Mucosa of stomach (tissue), 1 donor: ENCODE results near the gene KRTAP5-3.

Experiments used
- H3K27me3 ChIP-seq: one replicate; pipeline ENCODE4 v1.7.0; 2013; ENCODE audit warnings: mild to moderate bottlenecking, low read length; ENCODE audit not compliant: control insufficient read depth, insufficient read depth
- H3K36me3 ChIP-seq: one replicate; pipeline ENCODE4 v1.7.0; 2013; ENCODE audit warnings: low read length; ENCODE audit not compliant: control insufficient read depth, insufficient read depth
- H3K4me1 ChIP-seq: one replicate; pipeline ENCODE4 v1.7.0; 2013; ENCODE audit warnings: mild to moderate bottlenecking, low read length; ENCODE audit not compliant: control insufficient read depth, insufficient read depth
- H3K4me3 ChIP-seq: one replicate; pipeline ENCODE4 v1.7.0; 2013; ENCODE audit warnings: low read length
- H3K9ac ChIP-seq: one replicate; pipeline ENCODE4 v1.7.0; 2013; ENCODE audit warnings: mild to moderate bottlenecking, low read length, moderate library complexity
- H3K9me3 ChIP-seq: one replicate; pipeline ENCODE4 v1.7.0; 2013; ENCODE audit warnings: mild to moderate bottlenecking, low read length, moderate library complexity; ENCODE audit not compliant: control insufficient read depth
- donor health status: Pancreatic carcinoma.

KRTAP5-3 gene, protein sequence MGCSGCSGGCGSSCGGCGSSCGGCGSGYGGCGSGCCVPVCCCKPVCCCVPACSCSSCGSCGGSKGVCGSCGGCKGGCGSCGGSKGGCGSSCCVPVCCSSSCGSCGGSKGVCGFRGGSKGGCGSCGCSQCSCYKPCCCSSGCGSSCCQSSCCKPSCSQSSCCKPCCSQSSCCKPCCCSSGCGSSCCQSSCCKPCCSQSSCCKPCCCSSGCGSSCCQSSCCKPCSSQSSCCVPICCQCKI

GRCh38 chr11:1608363-1608762, at the start of gene KRTAP5-3:
TSS of gene KRTAP5-3 (minus strand) at chr11:1608463. CDS start at chr11:1608385, 78 bp downstream.
- Histone ChIP-seq H3K36me3 (no peaks in the 10 kb centered on the region), H3K9ac (no peak within 1 kb of the TSS), H3K9me3 (no peaks in the 10 kb centered on the region), H3K4me3 (no peak within 1 kb of the TSS), H3K27me3 (peaks cover 20% of the 10 kb centered on the region), H3K4me1 (no peaks in the 10 kb centered on the region)

- peaks cover 37% of the 10 kb centered on the region for H3K27me3 ChIP-seq
- H3K9ac ChIP-seq: no peak overlapping the region
- H3K9me3 ChIP-seq: no peaks in the 10 kb centered on the region
- H3K36me3 ChIP-seq: no peaks in the 10 kb centered on the region
- peaks cover 7% of the 10 kb centered on the region for H3K4me1 ChIP-seq
- H3K4me3 ChIP-seq: no peak overlapping the region
These were observed 48.4 kb upstream of the KRTAP5-3 start for GRCh38 chr11:1656670-1657069.

DNA sequence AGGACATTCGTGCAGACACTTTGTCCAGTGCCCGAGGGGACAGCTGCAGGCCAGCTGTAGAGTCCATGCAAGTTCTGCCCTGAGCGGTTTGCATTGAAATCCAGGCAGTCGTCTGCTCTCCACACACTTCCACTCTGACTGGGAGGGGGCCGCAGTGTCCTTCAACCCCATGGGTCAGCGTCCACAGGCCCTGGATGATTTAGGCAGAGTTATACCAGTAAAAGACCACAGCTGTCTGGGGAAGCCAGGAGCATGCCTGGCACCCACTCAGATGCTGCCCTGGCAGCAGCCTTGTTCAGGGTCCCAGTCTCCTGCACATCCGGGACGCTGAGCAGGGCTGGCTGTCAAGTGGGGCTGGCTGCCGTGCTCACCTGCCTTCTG, 47.8 kb upstream of the KRTAP5-3 start:
- Histone ChIP-seq H3K4me3 (no peak overlapping the region), H3K36me3 (no peaks in the 10 kb centered on the region), H3K9me3 (no peaks in the 10 kb centered on the region), H3K9ac (no peak overlapping the region), H3K4me1 (peaks cover 7% of the 10 kb centered on the region), H3K27me3 (peaks cover 37% of the 10 kb centered on the region)

GRCh38 chr11:1655168-1656060, 47.2 kb upstream of the KRTAP5-3 start:
- H3K27me3 ChIP-seq: peaks cover 35% of the 10 kb centered on the region
- no peak overlapping the region for H3K4me3 ChIP-seq

GRCh38 chr11:1654388-1655167, 46.3 kb upstream of the KRTAP5-3 start:
- H3K4me1 ChIP-seq: no peaks in the 10 kb centered on the region
- H3K27me3 ChIP-seq: peaks cover 29% of the 10 kb centered on the region
- H3K9ac ChIP-seq: no peak overlapping the region
- H3K9me3 ChIP-seq: no peaks in the 10 kb centered on the region
- H3K4me3 ChIP-seq: no peak overlapping the region
- no peaks in the 10 kb centered on the region for H3K36me3 ChIP-seq

More at GRCh38 chr11:1655168-1656060, 47.2 kb upstream of the KRTAP5-3 start:
- no peaks in the 10 kb centered on the region for H3K9me3 ChIP-seq
- H3K36me3 ChIP-seq: no peaks in the 10 kb centered on the region
- no peak overlapping the region for H3K9ac ChIP-seq
- peaks cover 3% of the 10 kb centered on the region for H3K4me1 ChIP-seq

DNA sequence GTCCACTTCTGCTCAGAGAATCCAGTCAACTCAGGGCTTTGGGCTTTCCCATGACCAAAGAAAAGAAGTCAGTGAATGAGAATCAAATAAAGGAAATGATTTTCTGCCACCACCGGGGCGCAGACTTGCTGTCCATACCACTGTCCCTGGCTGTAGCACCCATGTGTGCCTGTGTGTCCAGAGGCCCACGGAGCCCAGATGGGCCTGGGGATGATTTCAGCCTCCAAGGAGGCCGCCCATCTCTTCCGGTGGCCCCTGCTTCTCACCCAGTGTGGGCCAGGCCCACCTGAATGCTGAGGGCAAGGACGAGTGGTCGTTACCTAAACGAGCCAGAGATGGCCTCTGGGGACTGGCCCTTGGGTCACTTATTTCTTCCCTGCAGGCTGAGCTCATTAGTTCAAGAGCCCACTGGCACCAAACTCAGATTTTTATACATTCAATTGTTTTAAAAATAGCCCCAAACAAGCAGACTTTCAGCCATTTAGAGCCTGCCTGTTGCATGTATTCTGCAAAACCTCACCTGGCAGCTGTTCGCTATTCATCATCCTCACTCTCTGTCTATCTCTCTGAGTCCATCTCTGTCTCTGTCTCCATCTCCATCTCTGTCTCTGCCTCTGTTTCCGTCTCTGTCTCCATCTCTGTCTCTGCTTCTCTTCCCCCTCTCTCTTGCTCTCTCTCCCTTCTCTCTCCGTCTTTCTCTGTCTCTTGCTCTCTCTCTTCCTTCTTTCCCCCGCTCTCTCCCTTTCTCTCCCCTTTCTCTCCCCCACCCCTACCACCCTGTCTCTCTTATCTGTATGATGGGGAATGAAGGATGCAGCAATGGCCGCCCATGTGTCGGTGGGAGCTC, 45.5 kb upstream of the KRTAP5-3 start:
- H3K9me3 ChIP-seq: no peaks in the 10 kb centered on the region
- H3K9ac ChIP-seq: no peak overlapping the region

GRCh38 chr11:1652771-1653540, 44.7 kb upstream of the KRTAP5-3 start:
- Histone ChIP-seq H3K4me1 (no peaks in the 10 kb centered on the region), H3K4me3 (no peak overlapping the region), H3K36me3 (no peaks in the 10 kb centered on the region), H3K27me3 (peaks cover 29% of the 10 kb centered on the region), H3K9me3 (no peaks in the 10 kb centered on the region), H3K9ac (no peak overlapping the region)

More for the DNA sequence above, 45.5 kb upstream of the KRTAP5-3 start:
- Histone ChIP-seq H3K36me3 (no peaks in the 10 kb centered on the region), H3K4me3 (no peak overlapping the region), H3K4me1 (no peaks in the 10 kb centered on the region), H3K27me3 (peaks cover 29% of the 10 kb centered on the region)

GRCh38 chr11:1652442-1652770, 44.1 kb upstream of the KRTAP5-3 start:
- Histone ChIP-seq H3K27me3 (peaks cover 29% of the 10 kb centered on the region), H3K4me1 (no peaks in the 10 kb centered on the region), H3K4me3 (no peak overlapping the region), H3K9me3 (no peaks in the 10 kb centered on the region), H3K36me3 (no peaks in the 10 kb centered on the region), H3K9ac (no peak overlapping the region)

DNA sequence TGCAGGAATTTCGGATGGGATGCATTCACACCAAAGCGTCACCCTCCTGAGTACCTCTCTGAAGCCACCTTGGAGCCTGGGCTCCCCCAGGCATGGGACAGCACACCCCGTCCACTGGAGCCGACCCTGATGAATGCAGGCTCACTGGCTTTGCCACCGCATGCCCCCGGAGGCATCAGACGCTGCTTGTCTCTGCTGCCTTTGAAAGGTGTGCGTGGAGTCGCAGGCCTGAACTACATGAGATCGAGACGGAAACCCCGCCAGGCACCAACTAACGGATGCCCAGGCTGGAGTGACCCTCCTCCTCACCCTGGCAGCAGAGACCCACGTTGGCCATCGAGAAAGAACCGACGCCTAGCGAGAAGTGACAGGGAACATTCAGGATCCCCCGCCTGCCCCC, 43.8 kb upstream of the KRTAP5-3 start:
- H3K4me3 ChIP-seq: no peak overlapping the region
- no peak overlapping the region for H3K9ac ChIP-seq
- H3K9me3 ChIP-seq: no peaks in the 10 kb centered on the region
- H3K4me1 ChIP-seq: no peaks in the 10 kb centered on the region
- H3K36me3 ChIP-seq: no peaks in the 10 kb centered on the region
- peaks cover 29% of the 10 kb centered on the region for H3K27me3 ChIP-seq

- H3K4me3 ChIP-seq: no peak overlapping the region
- peaks cover 29% of the 10 kb centered on the region for H3K27me3 ChIP-seq
- H3K9ac ChIP-seq: no peak overlapping the region
- H3K4me1 ChIP-seq: no peaks in the 10 kb centered on the region
- H3K36me3 ChIP-seq: no peaks in the 10 kb centered on the region
- H3K9me3 ChIP-seq: no peaks in the 10 kb centered on the region
These were observed 43.2 kb upstream of the KRTAP5-3 start for GRCh38 chr11:1651411-1651980.

GRCh38 chr11:1650918-1651262, 42.6 kb upstream of the KRTAP5-3 start:
- Histone ChIP-seq H3K9ac (no peak overlapping the region), H3K9me3 (no peaks in the 10 kb centered on the region), H3K4me1 (no peaks in the 10 kb centered on the region), H3K4me3 (no peak overlapping the region), H3K36me3 (no peaks in the 10 kb centered on the region), H3K27me3 (peaks cover 29% of the 10 kb centered on the region)
